A673 (cell line): ENCODE measurements around the gene PRR12. TPM values are rescaled to one million over a fixed set of nuclear protein-coding genes. Genes with fewer than 3 reads are reported as not detected.
A peak's percentile ranks its signal among the peaks of the same experiment; 100 is the strongest.

Source experiments
- BruUV-seq: library from RNA; stranded (reverse); fragments of 400-500 nt; replicated peaks from 2 replicates; lab custom pipeline; 2021; lab: Mats Ljungman, UMichigan
- CTCF ChIA-PET: fragments of 300-600 bp; sonication (Branson Sonifier 250); formaldehyde crosslinking; loops from one replicate; lab custom pipeline; 2022; ENCODE audit warnings: antibody characterized with exemption; lab: Charles Lee
- POLR2A ChIA-PET: fragments of 300-600 bp; sonication (Branson Sonifier 250); formaldehyde crosslinking; loops from one replicate; lab custom pipeline; 2022; ENCODE audit warnings: antibody characterized with exemption; ENCODE audit not compliant: low non-redundant PET; lab: Charles Lee
- DNase-seq: peaks from one replicate; pipeline ENCODE4 v3.0.0-alpha.2; 2015; ENCODE audit warnings: low spot score
- H3K27ac ChIP-seq: fragments of 200-600 bp; sonication (generic); 2 replicates; pipeline ENCODE4 v1.5.1; 2016; ENCODE audit warnings: mixed run types, low read depth, mild to moderate bottlenecking, mixed read lengths, antibody characterized with exemption, low read length; ENCODE audit not compliant: poor library complexity, severe bottlenecking
- H3K27me3 ChIP-seq: fragments of 200-600 bp; sonication (generic); replicated peaks from 2 replicates; pipeline ENCODE4 v1.6.1; 2017; ENCODE audit warnings: mixed run types, low read depth, mild to moderate bottlenecking, mixed read lengths, antibody characterized with exemption, low read length; ENCODE audit not compliant: insufficient read depth, poor library complexity
- H3K36me3 ChIP-seq: fragments of 200-600 bp; sonication (generic); 2 replicates; pipeline ENCODE4 v1.6.1; 2016; ENCODE audit warnings: mixed run types, mild to moderate bottlenecking, mixed read lengths, antibody characterized with exemption, low read length; ENCODE audit not compliant: insufficient read depth, poor library complexity, severe bottlenecking
- H3K4me1 ChIP-seq: fragments of 200-600 bp; sonication (generic); 2 replicates; pipeline ENCODE4 v1.6.1; 2017; ENCODE audit warnings: mixed run types, mild to moderate bottlenecking, mixed read lengths, antibody characterized with exemption, low read length; ENCODE audit not compliant: insufficient read depth, poor library complexity, severe bottlenecking
- H3K4me3 ChIP-seq: fragments of 200-600 bp; sonication (generic); 2 replicates; pipeline ENCODE4 v1.5.1; 2016; ENCODE audit warnings: low read depth, mixed run types, mild to moderate bottlenecking, mixed read lengths, low read length; ENCODE audit not compliant: poor library complexity, severe bottlenecking
- H3K9me3 ChIP-seq: fragments of 200-600 bp; sonication (generic); 2 replicates; pipeline ENCODE4 v1.6.1; 2016; ENCODE audit warnings: mixed run types, low read depth, mild to moderate bottlenecking, mixed read lengths, antibody characterized with exemption, low read length; ENCODE audit not compliant: poor library complexity, severe bottlenecking
- CTCF ChIP-seq: fragments of 300-800, 200-600 bp; sonication (generic); conservative IDR thresholded peaks from 2 replicates; pipeline ENCODE4 v1.5.1; 2017; ENCODE audit warnings: low read depth, mild to moderate bottlenecking, antibody characterized with exemption, low read length, moderate library complexity, mixed read lengths
- EZH2 ChIP-seq: fragments of 200-600 bp; sonication (generic); IDR thresholded peaks from 2 replicates; pipeline ENCODE4 v1.6.1; 2017; ENCODE audit warnings: borderline replicate concordance, low read depth, mild to moderate bottlenecking, mixed read lengths, antibody characterized with exemption, low read length; ENCODE audit not compliant: poor library complexity, severe bottlenecking
- intact Hi-C: fragments of 100-400 bp; cut with micrococcal nuclease; formaldehyde crosslinking; loops from one replicate; pipeline ENCODE4 v1.10.0; 2022; ENCODE audit not compliant: unreplicated experiment
- total RNA-seq: library from RNA; stranded (reverse); gene quantifications from 2 replicates; pipeline ENCODE4 v1.2.3, GENCODE V29; 2021

The PRR12 gene
- total RNA-seq, 1 experiment from 2014 or later: 54.0 TPM

- BruUV-seq: no TSS peak
- intact Hi-C loops: no loop called here
- TF ChIP-seq CTCF: no peak
- no peak for TF ChIP-seq EZH2
- Histone ChIP-seq H3K9me3 (no peaks in the 10 kb centered on the region), H3K4me1 (peaks cover 20% of the 10 kb centered on the region), H3K4me3 (no peak overlapping the region), H3K27ac (peak overlapping the region; percentile 58), H3K27me3 (no peaks in the 10 kb centered on the region), H3K36me3 (peaks cover 5% of the 10 kb centered on the region)
- ChIA-PET CTCF (no interaction called here), POLR2A (no interaction called here)
- DNase-seq: no peak
These were observed 23.0 kb upstream of the PRR12 start for GRCh38 chr19:49567861-49568441.

- DNase-seq: peak; percentile 94
- Histone ChIP-seq H3K9me3 (no peaks in the 10 kb centered on the region), H3K27me3 (no peaks in the 10 kb centered on the region), H3K27ac (peak overlapping the region; percentile 72), H3K36me3 (peaks cover 15% of the 10 kb centered on the region), H3K4me1 (peaks cover 25% of the 10 kb centered on the region), H3K4me3 (peak overlapping the region; percentile 2)
- intact Hi-C loops: loop anchor here (2.0 to 5.0 kb wide), 2 partner anchors 67 to 107 kb away; partner anchors contain the start of gene PRMT1
- ChIA-PET POLR2A (interaction anchor here (0.6 kb wide), 2 partner anchors 411 to 1064 kb away, joined by 3 to 8 read pairs; no protein-coding TSS in a partner anchor), CTCF (interaction anchor here (0.6 to 2.2 kb wide), 20 partner anchors 9 to 906 kb away, joined by 3 to 12 read pairs (median 4); partner anchors contain the start of genes CPT1C, NOSIP, PIH1D1 and RPS11)
- BruUV-seq: no TSS peak
- no peak for TF ChIP-seq EZH2
- TF ChIP-seq CTCF: peak; percentile 98
These were observed 20.7 kb upstream of the PRR12 start for GRCh38 chr19:49570138-49570856.

GRCh38 chr19:49570997-49571676 is 19.8 kb upstream of the PRR12 start:
- H3K27ac ChIP-seq: peak overlapping the region; percentile 72
- intact Hi-C loops: loop anchor here (2.0 to 5.0 kb wide), 2 partner anchors 68 to 106 kb away; partner anchors contain the start of gene PRMT1

More at GRCh38 chr19:49570997-49571676, 19.8 kb upstream of the PRR12 start:
- H3K27me3 ChIP-seq: no peaks in the 10 kb centered on the region
- peak; percentile 92 for DNase-seq
- TF ChIP-seq CTCF (peak; percentile 62), EZH2 (no peak)
- peak overlapping the region; percentile 2 for H3K4me3 ChIP-seq
- ChIA-PET CTCF (interaction anchor here (0.5 to 2.2 kb wide), 12 partner anchors 12 to 906 kb away, joined by 3 to 9 read pairs (median 4); no protein-coding TSS in a partner anchor), POLR2A (interaction anchor here (0.6 kb wide), 1 partner anchor 411 kb away, joined by 8 read pairs; no protein-coding TSS in a partner anchor)
- no TSS peak for BruUV-seq
- peaks cover 18% of the 10 kb centered on the region for H3K36me3 ChIP-seq
- no peaks in the 10 kb centered on the region for H3K9me3 ChIP-seq
- H3K4me1 ChIP-seq: peaks cover 24% of the 10 kb centered on the region
